ENCODE data around the gene ARID3B. TPM values are rescaled to one million over a fixed set of nuclear protein-coding genes. Genes with fewer than 3 reads are reported as not detected.
"Not testable (repeated sequence)": the region's sequence is repeated elsewhere in the genome, so short reads cannot be mapped to it uniquely, and the experiment has no call there.

The ARID3B gene
- total and polyA plus RNA-seq, 2 of the 4 experiments (the other 2 are of a cell fraction): 2.5 to 5.0 TPM

DNA sequence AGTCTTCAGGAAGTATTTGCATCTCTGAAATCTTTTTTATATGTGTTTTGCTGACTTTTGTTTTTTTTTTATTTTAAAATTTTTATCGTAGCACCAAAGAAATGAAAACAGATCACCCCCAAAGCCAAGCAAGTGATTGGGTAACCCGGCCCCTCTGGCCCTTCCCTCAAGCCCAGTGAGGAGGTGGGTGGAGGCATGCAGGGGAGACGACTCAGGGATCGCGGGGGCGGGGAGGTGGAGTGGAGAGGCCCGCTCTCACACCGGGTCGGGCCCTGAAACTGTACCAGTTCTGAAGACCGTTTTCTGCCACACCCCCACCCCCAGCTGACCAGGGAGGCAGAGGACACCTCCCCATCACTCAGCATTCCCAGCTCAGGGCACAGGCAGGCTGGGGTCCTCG is 55.7 kb downstream of the ARID3B start:
- H2BK120ac ChIP-seq (ENCODE audit: low read depth, low read length); DNase-seq; H4K20me1 ChIP-seq (ENCODE audit: insufficient read depth, low read length); dilution Hi-C loops (cut with HindIII; ENCODE audit: low sequenced_read_pairs, unreplicated experiment); H3K56ac ChIP-seq (ENCODE audit: extremely low read depth, insufficient read depth, low read length); H3K14ac ChIP-seq (replicated peaks; ENCODE audit: low read depth, low read length); H3K4ac ChIP-seq (ENCODE audit: low read depth, low read length); intact Hi-C loops (cut with micrococcal nuclease); H3K23ac ChIP-seq (ENCODE audit: low read depth, low read length); H3K27me3 ChIP-seq (ENCODE audit: control insufficient read depth, insufficient read depth, low read length); H2BK20ac ChIP-seq (ENCODE audit: low read depth, low read length); H3K4me3 ChIP-seq (ENCODE audit: insufficient read depth, low read depth, low read length); POLR2A ChIA-PET (ENCODE audit: unreplicated experiment); H3K9me3 ChIP-seq (ENCODE audit: control insufficient read depth, insufficient read depth, low read length); H3K9ac ChIP-seq (ENCODE audit: low read depth, low read length); ATAC-seq (ENCODE audit: low read depth); CTCF ChIA-PET; in situ Hi-C loops (cut with MboI; ENCODE audit: low sequenced_read_pairs); H3K27ac ChIP-seq (ENCODE audit: insufficient read depth, low read length); H4K8ac ChIP-seq (ENCODE audit: low read depth in 2 of 2, low read length in 2 of 2); H2BK15ac ChIP-seq (ENCODE audit: low read depth, low read length); H3K18ac ChIP-seq (ENCODE audit: low read depth, low read length); H2AFZ ChIP-seq (replicated peaks; ENCODE audit: low read length, poor library complexity); H2AK5ac ChIP-seq (ENCODE audit: low read depth, low read length); H2BK5ac ChIP-seq (ENCODE audit: low read depth, low read length, poor library complexity, severe bottlenecking); BruUV-seq (replicated peaks); H2AK9ac ChIP-seq (replicated peaks; ENCODE audit: low read depth, low read length, poor library complexity); H4K5ac ChIP-seq (ENCODE audit: low read depth, low read length); H3K9me1 ChIP-seq (ENCODE audit: insufficient read depth, low read length); H3K4me2 ChIP-seq (ENCODE audit: low read depth, low read length); H3K4me1 ChIP-seq (ENCODE audit: control insufficient read depth, insufficient read depth, low read length); H4K91ac ChIP-seq (ENCODE audit: insufficient read depth, low read depth, low read length): not testable (repeated sequence)
- Histone ChIP-seq H3K36me3 (ENCODE audit: control insufficient read depth, insufficient read depth, low read length) (peaks cover 18% of the 10 kb centered on the region), H3K79me1 (ENCODE audit: low read depth in 1 of 2, low read length in 2 of 2) (peaks cover 15 to 16% of the 10 kb centered on the region in 2 experiments; a peak in 3 of 4 replicates)
- no CpG with 5 or more reads among the region's 11 CpGs for WGBS, 2 experiments (ENCODE audit: extremely low coverage in 2 of 2, insufficient read length in 1 of 2)

DNA sequence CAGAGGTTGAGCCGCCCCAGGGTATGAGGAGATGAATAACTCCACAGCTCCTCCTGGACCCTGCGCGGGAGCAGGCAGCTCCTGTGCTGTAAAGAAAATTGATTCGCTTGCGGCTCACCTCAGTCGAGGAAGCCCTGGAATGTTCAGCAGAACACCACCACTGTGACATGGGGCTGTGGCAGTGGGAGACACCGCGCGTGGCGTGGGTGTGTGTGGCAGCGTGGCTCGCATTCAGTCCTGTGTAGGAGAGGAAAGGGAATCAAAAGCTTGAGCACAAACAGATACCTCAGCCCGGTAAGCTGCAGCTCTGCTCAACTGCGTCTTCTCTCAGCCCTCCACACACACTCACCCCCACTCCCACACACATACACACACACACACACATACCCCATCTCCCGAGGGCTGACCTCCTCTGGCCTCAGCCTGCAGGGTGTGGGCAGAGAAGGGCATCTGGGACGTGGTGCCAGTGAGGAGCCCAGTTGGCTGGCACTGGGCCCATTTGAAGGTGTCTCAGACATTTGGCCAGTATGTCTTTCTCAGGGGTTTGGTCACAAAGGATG is 56.2 kb downstream of the ARID3B start:
- H3K4me2 ChIP-seq (ENCODE audit: low read depth, low read length); H3K27me3 ChIP-seq (ENCODE audit: control insufficient read depth, insufficient read depth, low read length); H3K9me1 ChIP-seq (ENCODE audit: insufficient read depth, low read length); H2BK5ac ChIP-seq (ENCODE audit: low read depth, low read length, poor library complexity, severe bottlenecking); dilution Hi-C loops (cut with HindIII; ENCODE audit: low sequenced_read_pairs, unreplicated experiment); H3K9ac ChIP-seq (ENCODE audit: low read depth, low read length); H3K23ac ChIP-seq (ENCODE audit: low read depth, low read length); ATAC-seq (ENCODE audit: low read depth); H4K8ac ChIP-seq (ENCODE audit: low read depth in 2 of 2, low read length in 2 of 2); H2BK120ac ChIP-seq (ENCODE audit: low read depth, low read length); H2AK9ac ChIP-seq (replicated peaks; ENCODE audit: low read depth, low read length, poor library complexity); H3K4ac ChIP-seq (ENCODE audit: low read depth, low read length); DNase-seq; H4K91ac ChIP-seq (ENCODE audit: insufficient read depth, low read depth, low read length); H2AFZ ChIP-seq (replicated peaks; ENCODE audit: low read length, poor library complexity); H3K14ac ChIP-seq (replicated peaks; ENCODE audit: low read depth, low read length); H2AK5ac ChIP-seq (ENCODE audit: low read depth, low read length); BruUV-seq (replicated peaks); POLR2A ChIA-PET (ENCODE audit: unreplicated experiment); H4K5ac ChIP-seq (ENCODE audit: low read depth, low read length); intact Hi-C loops (cut with micrococcal nuclease); CTCF ChIA-PET; H3K18ac ChIP-seq (ENCODE audit: low read depth, low read length); H3K4me1 ChIP-seq (ENCODE audit: control insufficient read depth, insufficient read depth, low read length); H3K4me3 ChIP-seq (ENCODE audit: insufficient read depth, low read depth, low read length); H4K20me1 ChIP-seq (ENCODE audit: insufficient read depth, low read length); H3K27ac ChIP-seq (ENCODE audit: insufficient read depth, low read length); H3K9me3 ChIP-seq (ENCODE audit: control insufficient read depth, insufficient read depth, low read length); H2BK15ac ChIP-seq (ENCODE audit: low read depth, low read length); H2BK20ac ChIP-seq (ENCODE audit: low read depth, low read length); H3K56ac ChIP-seq (ENCODE audit: extremely low read depth, insufficient read depth, low read length); in situ Hi-C loops (cut with MboI; ENCODE audit: low sequenced_read_pairs): not testable (repeated sequence)
- peaks cover 15 to 16% of the 10 kb centered on the region in 2 experiments; a peak in 3 of 4 replicates for H3K79me1 ChIP-seq (ENCODE audit: low read depth in 1 of 2, low read length in 2 of 2)
- peaks cover 13% of the 10 kb centered on the region for H3K36me3 ChIP-seq (ENCODE audit: control insufficient read depth, insufficient read depth, low read length)
- no CpG with 5 or more reads among the region's 16 CpGs for WGBS, 2 experiments (ENCODE audit: extremely low coverage in 2 of 2, insufficient read length in 1 of 2)

All from IMR-90 (cell line).